Activated naive CD4-positive, alpha-beta T cell treated with anti-CD3 and anti-CD28 coated beads, Interleukin-2, amount 10 ng/mL, durations not matched to agents 5 hours and 36 hours (primary cell): ENCODE measurements around the gene HSD11B1L. TPM values are rescaled to one million over a fixed set of nuclear protein-coding genes. Genes with fewer than 3 reads are reported as not detected.

ENCODE experiments used
- total RNA-seq, 2 experiments: library from RNA; stranded (reverse); gene quantifications; one replicate each; pipeline ENCODE4 v1.2.3, GENCODE V29; 2021

HSD11B1L gene, protein sequence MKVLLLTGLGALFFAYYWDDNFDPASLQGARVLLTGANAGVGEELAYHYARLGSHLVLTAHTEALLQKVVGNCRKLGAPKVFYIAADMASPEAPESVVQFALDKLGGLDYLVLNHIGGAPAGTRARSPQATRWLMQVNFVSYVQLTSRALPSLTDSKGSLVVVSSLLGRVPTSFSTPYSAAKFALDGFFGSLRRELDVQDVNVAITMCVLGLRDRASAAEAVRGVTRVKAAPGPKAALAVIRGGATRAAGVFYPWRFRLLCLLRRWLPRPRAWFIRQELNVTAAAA
- total RNA-seq = 1 to 10 TPM; 2.5 to 2.7 TPM

GRCh38 chr19:5680437-5681368 is at the start of gene HSD11B1L, which contains the start of gene MICOS13:
Gene HSD11B1L (plus strand): TSS chr19:5681027. CDS start chr19:5684833, 3,806 bp downstream.
Gene MICOS13 (minus strand): TSS chr19:5680516. CDS start chr19:5680486, 30 bp downstream.

DNA sequence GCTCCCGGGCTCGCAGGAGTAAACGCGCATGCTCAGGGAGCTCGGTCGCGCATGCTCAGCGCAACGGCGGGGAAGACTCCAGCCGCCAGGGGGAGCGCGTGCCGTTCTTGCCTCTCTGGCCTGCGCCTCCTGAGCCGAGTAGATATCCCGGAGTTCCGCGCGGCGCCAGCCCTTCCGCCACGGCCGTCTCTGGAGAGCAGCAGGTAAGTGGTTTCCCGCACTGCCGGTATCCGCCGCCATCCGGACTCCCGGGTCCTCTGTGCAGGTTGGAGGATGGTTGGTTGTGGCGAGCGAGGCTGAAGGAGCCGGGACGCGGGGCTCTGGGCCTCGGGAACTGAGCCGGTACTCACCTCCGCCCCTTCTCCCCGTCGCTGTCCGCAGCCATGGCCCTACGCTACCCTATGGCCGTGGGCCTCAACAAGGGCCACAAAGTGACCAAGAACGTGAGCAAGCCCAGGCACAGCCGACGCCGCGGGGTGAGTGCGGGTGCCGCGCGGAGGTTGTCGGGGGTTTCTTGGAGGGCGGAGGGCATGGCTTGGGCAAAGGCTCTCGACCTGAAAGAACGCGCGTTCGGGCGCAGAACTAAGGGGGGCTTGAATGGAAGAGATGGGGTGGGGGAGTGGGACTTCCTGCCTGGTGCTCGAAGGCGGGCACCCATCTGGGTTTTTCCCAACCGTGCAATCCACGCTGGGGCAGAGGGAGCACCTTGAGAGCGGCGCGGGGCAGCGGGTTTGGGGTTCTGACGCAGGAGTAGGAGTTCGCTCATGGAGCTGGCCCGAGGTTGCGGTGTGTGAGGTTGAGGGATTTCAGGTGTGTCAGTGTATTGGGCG is 9.5 kb downstream of the HSD11B1L start, which contains the start of gene RPL36:
Gene RPL36, plus strand, starts transcription at position 171 of the 830 bp plus-strand sequence. Its CDS starts 213 bp downstream, at position 384.

GRCh38 chr19:5719961-5720790 is 39.3 kb downstream of the HSD11B1L start, which contains the start of the genes CATSPERD and LONP1:
Gene CATSPERD (plus strand): TSS chr19:5720637. CDS start chr19:5720738, 101 bp downstream.
Gene LONP1 (minus strand): TSS chr19:5720146. CDS start chr19:5720132, 14 bp downstream.

Other genes with a start within 250 kb of the HSD11B1L start
- not detected for gene ZNRF4, start 225.6 kb upstream of the HSD11B1L start, total RNA-seq
- gene TINCR, start 113.1 kb upstream of the HSD11B1L start, total RNA-seq = under 1 TPM; 0.36 to 0.55 TPM
- 10 to 100 TPM; 82.8 to 84.2 TPM for gene SAFB2, start 58.3 kb upstream of the HSD11B1L start, total RNA-seq
- gene SAFB, start 57.9 kb upstream of the HSD11B1L start, total RNA-seq = 100 to 1,000 TPM; 119 to 125 TPM
- 10 to 100 TPM; 48.0 to 49.3 TPM for gene MICOS13, start 511 bp upstream of the HSD11B1L start, total RNA-seq
- 1,000 to 10,000 TPM; 1,238 to 1,320 TPM for gene RPL36, start 9.3 kb downstream of the HSD11B1L start, total RNA-seq
- gene LONP1, start 39.1 kb downstream of the HSD11B1L start, total RNA-seq = 10 to 100 TPM; 72.7 to 78.6 TPM
- gene CATSPERD, start 39.6 kb downstream of the HSD11B1L start, total RNA-seq = not detected
- 1 to 10 TPM; 3.5 to 4.9 TPM for gene PRR22, start 103.7 kb downstream of the HSD11B1L start, total RNA-seq
- 10 to 100 TPM; 49.0 to 62.3 TPM for gene DUS3L, start 110.1 kb downstream of the HSD11B1L start, total RNA-seq
- under 1 TPM in 1 of 2 experiments, not detected in 1; 0.29 TPM for gene NRTN, start 124.0 kb downstream of the HSD11B1L start, total RNA-seq
- under 1 TPM; 0.18 to 0.22 TPM for gene FUT6, start 158.7 kb downstream of the HSD11B1L start, total RNA-seq
- not detected for gene FUT3, start 170.4 kb downstream of the HSD11B1L start, total RNA-seq
- gene FUT5, start 189.5 kb downstream of the HSD11B1L start, total RNA-seq = under 1 TPM in 1 of 2 experiments, not detected in 1; 0.19 TPM
- 100 to 1,000 TPM; 212 to 226 TPM for gene NDUFA11, start 222.8 kb downstream of the HSD11B1L start, total RNA-seq
- 10 to 100 TPM; 12.9 to 13.8 TPM for gene VMAC, start 223.8 kb downstream of the HSD11B1L start, total RNA-seq
- 10 to 100 TPM; 22.1 to 24.3 TPM for gene CAPS, start 233.2 kb downstream of the HSD11B1L start, total RNA-seq